B cell (primary cell): ENCODE data around the gene C18orf63. TPM values are rescaled to one million over a fixed set of nuclear protein-coding genes. Genes with fewer than 3 reads are reported as not detected.

Source experiments
- ATAC-seq: fragments of 200-7000 bp; cut with Tn5 transposase; one replicate; pipeline ENCODE4 v1.10.0; 2021; ENCODE audit warnings: low read depth, mild to moderate bottlenecking, moderate number of reproducible peaks, moderate library complexity
- CTCF ChIA-PET: fragments of 350-600 bp; sonication (Branson Sonifier 250); formaldehyde crosslinking; loops from one replicate; lab custom pipeline; 2021; ENCODE audit warnings: antibody characterized with exemption, inconsistent platforms; lab: Charles Lee
- POLR2A ChIA-PET: fragments of 350-600 bp; sonication (Branson Sonifier 250); formaldehyde crosslinking; loops from one replicate; lab custom pipeline; 2021; ENCODE audit warnings: antibody characterized with exemption; lab: Charles Lee
- DNase-seq: peaks from one replicate; pipeline ENCODE4 v3.0.0; 2013
- H2AFZ ChIP-seq: 2 replicates; pipeline ENCODE4 v1.6.1; 2012; ENCODE audit warnings: mild to moderate bottlenecking, low read depth, low read length; ENCODE audit not compliant: insufficient read depth, poor library complexity, severe bottlenecking
- H3K27ac ChIP-seq, 2 donors: 1 replicate in 1 of 2; 2 replicates in 1 of 2; pipeline ENCODE4 v1.5.1; 2012 to 2013; ENCODE audit warnings: low read length in 2 of 2, mild to moderate bottlenecking in 2 of 2, moderate library complexity in 1 of 2
- H3K27me3 ChIP-seq, 4 experiments: fragments of 200-600 bp in 1 of 4; sonication (generic) in 1 of 4; replicated peaks in 1 of 4; 1 replicate in 2 of 4; 2 replicates in 2 of 4; pipeline versions ENCODE4 v1.6.1 to v1.7.0; 2013 to 2016; ENCODE audit warnings: low read length in 3 of 4, mild to moderate bottlenecking in 2 of 4, mixed read lengths in 1 of 4, moderate library complexity in 1 of 4; ENCODE audit not compliant: insufficient read depth in 4 of 4, control insufficient read depth in 3 of 4; ENCODE audit errors: control extremely low read depth in 1 of 4
- H3K36me3 ChIP-seq, 2 experiments: replicated peaks in 1 of 2; 1 replicate in 1 of 2; 2 replicates in 1 of 2; pipeline versions ENCODE4 v1.6.1 to v1.7.1; 2013; ENCODE audit warnings: low read length in 1 of 2; ENCODE audit not compliant: insufficient read depth in 2 of 2, control insufficient read depth in 1 of 2; ENCODE audit errors: control extremely low read depth in 1 of 2, extremely low read depth in 1 of 2
- H3K4me1 ChIP-seq, 2 donors: fragments of 200-600 bp in 1 of 2; sonication (generic) in 1 of 2; 1 replicate in 1 of 2; 2 replicates in 1 of 2; pipeline versions ENCODE4 v1.5.1 to v1.6.1; 2013 to 2017; ENCODE audit warnings: low read length in 2 of 2; ENCODE audit not compliant: control insufficient read depth in 2 of 2, insufficient read depth in 2 of 2
- H3K4me2 ChIP-seq: replicated peaks from 2 replicates; pipeline ENCODE3; 2012; ENCODE audit warnings: mild to moderate bottlenecking, low read depth, low read length; ENCODE audit not compliant: poor library complexity, severe bottlenecking
- H3K4me3 ChIP-seq, 5 experiments: fragments of 200-600 bp in 1 of 5; sonication (generic) in 1 of 5; 1 replicate in 3 of 5; 2 replicates in 2 of 5; pipeline versions ENCODE4 v1.5.1 to v1.7.0; 2011 to 2016; ENCODE audit warnings: low read length in 4 of 5, mild to moderate bottlenecking in 4 of 5, low read depth in 2 of 5, control low read depth in 1 of 5, moderate library complexity in 1 of 5; ENCODE audit not compliant: insufficient read depth in 1 of 5; ENCODE audit errors: control extremely low read depth in 1 of 5, extremely low read depth in 1 of 5
- H3K79me2 ChIP-seq: fragments of 200-600 bp; sonication (generic); one replicate; pipeline ENCODE4 v1.6.0; 2016; ENCODE audit warnings: low read length; ENCODE audit not compliant: control insufficient read depth, insufficient read depth
- H3K9ac ChIP-seq: fragments of 200-600 bp; sonication (generic); 2 replicates; pipeline ENCODE4 v1.6.1; 2017; ENCODE audit warnings: mild to moderate bottlenecking, low read length, moderate library complexity
- H3K9me3 ChIP-seq, 3 donors: one replicate each; pipeline versions ENCODE4 v1.6.1 to v1.7.1; 2013; ENCODE audit warnings: low read length in 2 of 3; ENCODE audit not compliant: control insufficient read depth in 2 of 3, insufficient read depth in 1 of 3; ENCODE audit errors: control extremely low read depth in 1 of 3
- H4K20me1 ChIP-seq: 2 replicates; pipeline ENCODE4 v1.6.0; 2012; ENCODE audit warnings: mild to moderate bottlenecking, low read length; ENCODE audit not compliant: insufficient read depth, control insufficient read depth, poor library complexity, severe bottlenecking
- H3K27ac Mint-ChIP-seq: one replicate; pipeline ENCODE4 v1.8.0; 2021; ENCODE audit warnings: mixed read lengths
- H3K27me3 Mint-ChIP-seq: one replicate; pipeline ENCODE4 v1.8.0; 2021; ENCODE audit warnings: mixed read lengths
- H3K4me1 Mint-ChIP-seq: one replicate; pipeline ENCODE4 v1.8.0; 2021; ENCODE audit warnings: mixed read lengths
- H3K4me3 Mint-ChIP-seq: one replicate; pipeline ENCODE4 v1.8.0; 2021; ENCODE audit warnings: mixed read lengths
- H3K9me3 Mint-ChIP-seq: one replicate; pipeline ENCODE4 v1.8.0; 2022; ENCODE audit warnings: mixed read lengths; ENCODE audit not compliant: insufficient read depth
- EZH2 ChIP-seq: IDR thresholded peaks from 2 replicates; pipeline ENCODE4 v1.6.1; 2012; ENCODE audit warnings: borderline replicate concordance, low read depth, mild to moderate bottlenecking, moderate library complexity, low read length; ENCODE audit not compliant: insufficient read depth, poor library complexity, severe bottlenecking
- WGBS: methylation state at CpG from one replicate; pipeline ENCODE4 v1.1.5; 2013; ENCODE audit warnings: missing lambda C conversion rate; ENCODE audit not compliant: insufficient coverage; 5-methylcytosine and 5-hydroxymethylcytosine counted together
- intact Hi-C: fragments of 100-400 bp; cut with micrococcal nuclease; formaldehyde crosslinking; loops from one replicate; pipeline ENCODE4 v1.10.0; 2022
- polyA plus RNA-seq: library from polyadenylated mRNA; depleted of rRNA; stranded (reverse); fragments of >200 nt; gene quantifications from 2 replicates; pipeline ENCODE4 v1.2.3, GENCODE V29; 2012
- total RNA-seq, 2 donors: library from RNA; stranded (reverse); fragments of 120-200 nt in 1 of 2; gene quantifications; 1 replicate in 1 of 2; 2 replicates in 1 of 2; pipeline versions ENCODE4 v1.2.3 to v1.2.4, GENCODE V29; 2013 to 2022
- TF ChIP-seq, protein P1 (sequence below): fragments of 200-600 bp; IDR thresholded peaks from one replicate; pipeline ENCODE4 v1.8.0; 2022; ENCODE audit warnings: antibody characterized with exemption, mild to moderate bottlenecking

The C18orf63 gene
- total and polyA plus RNA-seq, 2 donors (not counting 1 experiment from before 2014, with no cell fraction given): not detected

- Histone ChIP-seq H3K79me2 (peaks cover 27% of the 10 kb centered on the region), H4K20me1 (peaks cover 12% of the 10 kb centered on the region), H3K4me1 (peaks cover 15 to 26% of the 10 kb centered on the region in 2 donors), H3K9me3 (peaks cover 0 to 3% (median 0%) of the 10 kb centered on the region in 3 donors), H3K4me3 (peak within 1 kb of the TSS; percentile 66 to 97 (median 85)), H3K27ac (peak within 1 kb of the TSS; percentile 56 to 66), H3K27me3 (no peaks in the 10 kb centered on the region), H3K36me3 (no peaks in the 10 kb centered on the region), H3K9ac (peak within 1 kb of the TSS; percentile 76), H3K4me2 (peak within 1 kb of the TSS; percentile 93), H2AFZ (peak within 1 kb of the TSS; percentile 87)
- Mint-ChIP-seq H3K27me3 (no peaks in the 10 kb centered on the region), H3K4me3 (no peak within 1 kb of the TSS), H3K4me1 (peaks cover 41% of the 10 kb centered on the region), H3K9me3 (no peaks in the 10 kb centered on the region), H3K27ac (peak within 1 kb of the TSS; percentile 89)
- WGBS: 1% methylated on average over 68 of the region's 68 CpGs
- ATAC-seq (peak; percentile 96), DNase-seq (peak; percentile 99)
- TF ChIP-seq EZH2: no peak
- TF ChIP-seq, protein P1, sequence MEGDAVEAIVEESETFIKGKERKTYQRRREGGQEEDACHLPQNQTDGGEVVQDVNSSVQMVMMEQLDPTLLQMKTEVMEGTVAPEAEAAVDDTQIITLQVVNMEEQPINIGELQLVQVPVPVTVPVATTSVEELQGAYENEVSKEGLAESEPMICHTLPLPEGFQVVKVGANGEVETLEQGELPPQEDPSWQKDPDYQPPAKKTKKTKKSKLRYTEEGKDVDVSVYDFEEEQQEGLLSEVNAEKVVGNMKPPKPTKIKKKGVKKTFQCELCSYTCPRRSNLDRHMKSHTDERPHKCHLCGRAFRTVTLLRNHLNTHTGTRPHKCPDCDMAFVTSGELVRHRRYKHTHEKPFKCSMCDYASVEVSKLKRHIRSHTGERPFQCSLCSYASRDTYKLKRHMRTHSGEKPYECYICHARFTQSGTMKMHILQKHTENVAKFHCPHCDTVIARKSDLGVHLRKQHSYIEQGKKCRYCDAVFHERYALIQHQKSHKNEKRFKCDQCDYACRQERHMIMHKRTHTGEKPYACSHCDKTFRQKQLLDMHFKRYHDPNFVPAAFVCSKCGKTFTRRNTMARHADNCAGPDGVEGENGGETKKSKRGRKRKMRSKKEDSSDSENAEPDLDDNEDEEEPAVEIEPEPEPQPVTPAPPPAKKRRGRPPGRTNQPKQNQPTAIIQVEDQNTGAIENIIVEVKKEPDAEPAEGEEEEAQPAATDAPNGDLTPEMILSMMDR: peak; percentile 3
- ChIA-PET POLR2A (interaction anchor here (1.0 kb wide), 1 partner anchor 20 kb away, joined by 4 read pairs; no protein-coding TSS in a partner anchor), CTCF (no interaction called here)
- intact Hi-C loops: loop anchor here (1.0 to 5.0 kb wide), 7 partner anchors 43 to 306 kb away; partner anchors contain the start of gene FBXO15
These were observed 23.7 kb upstream of the C18orf63 start, which contains the start of gene CYB5A for GRCh38 chr18:74291771-74292540. Gene CYB5A (minus strand): TSS chr18:74291963. CDS start chr18:74291875, 88 bp downstream.

- WGBS: 7% methylated on average over 2 of the region's 4 CpGs
- Mint-ChIP-seq H3K4me1 (peaks cover 37% of the 10 kb centered on the region), H3K27me3 (no peaks in the 10 kb centered on the region), H3K9me3 (no peaks in the 10 kb centered on the region), H3K4me3 (no peak overlapping the region), H3K27ac (peak overlapping the region; percentile 89)
- ATAC-seq (no peak), DNase-seq (no peak)
- peaks cover 27% of the 10 kb centered on the region for H3K79me2 ChIP-seq
- H3K4me1 ChIP-seq: peaks cover 15 to 21% of the 10 kb centered on the region in 2 donors
- peak overlapping the region; percentile 2 to 50 for H3K27ac ChIP-seq
- peaks cover 0 to 3% (median 0%) of the 10 kb centered on the region in 3 donors for H3K9me3 ChIP-seq
- H3K27me3 ChIP-seq: no peaks in the 10 kb centered on the region
- TF ChIP-seq, protein P1: no peak
- TF ChIP-seq EZH2: no peak
- no peaks in the 10 kb centered on the region for H3K36me3 ChIP-seq
- H2AFZ ChIP-seq: peak overlapping the region; percentile 87
- peaks cover 8% of the 10 kb centered on the region for H4K20me1 ChIP-seq
- intact Hi-C loops: loop anchor here (1.0 to 5.0 kb wide), 7 partner anchors 42 to 306 kb away; partner anchors contain the start of gene FBXO15
- H3K4me2 ChIP-seq: peak overlapping the region; percentile 93
- H3K4me3 ChIP-seq: peak overlapping the region; percentile 32 to 97 (median 85)
- H3K9ac ChIP-seq: peak overlapping the region; percentile 76
- ChIA-PET CTCF (interaction anchor here (0.7 kb wide), 1 partner anchor 50 kb away, joined by 4 read pairs; no protein-coding TSS in a partner anchor), POLR2A (interaction anchor here (1.0 kb wide), 1 partner anchor 21 kb away, joined by 4 read pairs; no protein-coding TSS in a partner anchor)
These were observed 23.1 kb upstream of the C18orf63 start for GRCh38 chr18:74292541-74292858.
